ENCODE data around the gene RGS3.

DNA sequence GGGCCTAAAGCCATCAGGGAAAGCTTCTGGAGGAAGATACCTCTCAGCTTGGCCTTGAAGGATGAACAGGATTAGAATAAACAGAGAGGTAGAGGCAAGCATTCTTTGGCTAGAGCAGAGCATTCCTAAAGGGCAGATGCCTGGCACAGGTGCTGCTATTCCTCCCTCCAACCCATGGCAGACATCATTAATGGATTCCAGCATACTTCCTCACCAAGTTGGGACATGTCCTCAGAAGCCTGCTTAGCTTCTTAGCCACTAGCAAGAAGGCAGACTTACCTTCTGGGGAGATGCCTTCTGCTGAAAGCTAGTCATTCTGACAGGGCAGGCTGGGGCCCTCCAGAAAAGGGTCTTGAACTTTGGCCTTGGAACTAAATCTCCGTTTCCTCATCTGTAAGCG lies 122.0 kb downstream of the RGS3 start:
- TF ChIP-seq POLR2A (IDR thresholded peaks at IDR 0.05) = no peak
- TF ChIP-seq, protein P1, sequence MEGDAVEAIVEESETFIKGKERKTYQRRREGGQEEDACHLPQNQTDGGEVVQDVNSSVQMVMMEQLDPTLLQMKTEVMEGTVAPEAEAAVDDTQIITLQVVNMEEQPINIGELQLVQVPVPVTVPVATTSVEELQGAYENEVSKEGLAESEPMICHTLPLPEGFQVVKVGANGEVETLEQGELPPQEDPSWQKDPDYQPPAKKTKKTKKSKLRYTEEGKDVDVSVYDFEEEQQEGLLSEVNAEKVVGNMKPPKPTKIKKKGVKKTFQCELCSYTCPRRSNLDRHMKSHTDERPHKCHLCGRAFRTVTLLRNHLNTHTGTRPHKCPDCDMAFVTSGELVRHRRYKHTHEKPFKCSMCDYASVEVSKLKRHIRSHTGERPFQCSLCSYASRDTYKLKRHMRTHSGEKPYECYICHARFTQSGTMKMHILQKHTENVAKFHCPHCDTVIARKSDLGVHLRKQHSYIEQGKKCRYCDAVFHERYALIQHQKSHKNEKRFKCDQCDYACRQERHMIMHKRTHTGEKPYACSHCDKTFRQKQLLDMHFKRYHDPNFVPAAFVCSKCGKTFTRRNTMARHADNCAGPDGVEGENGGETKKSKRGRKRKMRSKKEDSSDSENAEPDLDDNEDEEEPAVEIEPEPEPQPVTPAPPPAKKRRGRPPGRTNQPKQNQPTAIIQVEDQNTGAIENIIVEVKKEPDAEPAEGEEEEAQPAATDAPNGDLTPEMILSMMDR (IDR thresholded peaks at IDR 0.05) = no peak
- no peak for TF ChIP-seq EP300 (IDR thresholded peaks at IDR 0.05)
